Measurements from ENCODE around the gene S100A3. TPM values are rescaled to one million over a fixed set of nuclear protein-coding genes. Genes with fewer than 3 reads are reported as not detected.
A peak's percentile ranks its signal among the peaks of the same experiment; 100 is the strongest.
"Not testable (repeated sequence)": the region's sequence is repeated elsewhere in the genome, so short reads cannot be mapped to it uniquely, and the experiment has no call there.

The S100A3 gene
- total RNA-seq, 1 experiment from 2014 or later, result 37.5 TPM

GRCh38 chr1:153569465-153569864 lies 20.4 kb upstream of the S100A3 start:
- DNase-seq (ENCODE audit: low read depth), result no peak

DNA sequence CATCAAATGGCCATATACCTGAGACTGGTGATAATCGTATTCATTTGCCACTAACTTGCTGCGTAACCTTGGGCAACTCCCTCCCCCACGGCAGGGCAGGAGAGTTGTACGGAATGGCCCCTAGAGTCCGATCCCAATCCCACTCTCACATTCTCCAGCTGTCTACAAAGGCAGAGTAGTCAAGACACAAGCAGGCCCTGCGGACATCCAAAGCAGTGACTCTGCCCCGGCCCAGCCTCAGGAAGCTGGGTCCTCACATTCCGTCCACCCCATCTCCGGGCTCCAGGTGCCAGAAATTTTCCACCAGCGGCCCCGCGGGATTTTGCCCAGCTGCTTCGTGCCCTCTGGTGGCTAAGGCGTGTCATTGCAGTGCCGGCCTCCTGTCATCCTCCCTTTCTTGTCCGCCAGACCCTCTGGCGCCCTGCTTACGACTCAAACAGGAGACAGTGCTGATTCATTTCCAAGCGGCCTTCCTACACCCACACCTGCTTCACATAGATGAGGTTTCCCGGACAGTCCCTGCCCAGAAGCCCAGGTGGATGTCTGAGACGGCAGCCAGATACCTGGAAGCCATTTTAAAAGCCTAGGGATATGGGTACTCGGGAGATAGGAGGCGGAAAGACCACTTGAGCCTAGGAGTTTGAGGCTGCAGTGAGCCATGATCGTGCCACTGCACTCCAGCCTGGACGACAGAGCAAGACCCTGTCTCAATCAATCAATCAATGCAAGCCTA lies 19.5 kb upstream of the S100A3 start:
- DNase-seq (ENCODE audit: low read depth), result peak; percentile 93

GRCh38 chr1:153567621-153568366 lies 18.7 kb upstream of the S100A3 start:
- DNase-seq (ENCODE audit: low read depth), result peak; percentile 80

GRCh38 chr1:153566414-153567371 lies 17.6 kb upstream of the S100A3 start:
- DNase-seq (ENCODE audit: low read depth), result peak; percentile 99

DNA sequence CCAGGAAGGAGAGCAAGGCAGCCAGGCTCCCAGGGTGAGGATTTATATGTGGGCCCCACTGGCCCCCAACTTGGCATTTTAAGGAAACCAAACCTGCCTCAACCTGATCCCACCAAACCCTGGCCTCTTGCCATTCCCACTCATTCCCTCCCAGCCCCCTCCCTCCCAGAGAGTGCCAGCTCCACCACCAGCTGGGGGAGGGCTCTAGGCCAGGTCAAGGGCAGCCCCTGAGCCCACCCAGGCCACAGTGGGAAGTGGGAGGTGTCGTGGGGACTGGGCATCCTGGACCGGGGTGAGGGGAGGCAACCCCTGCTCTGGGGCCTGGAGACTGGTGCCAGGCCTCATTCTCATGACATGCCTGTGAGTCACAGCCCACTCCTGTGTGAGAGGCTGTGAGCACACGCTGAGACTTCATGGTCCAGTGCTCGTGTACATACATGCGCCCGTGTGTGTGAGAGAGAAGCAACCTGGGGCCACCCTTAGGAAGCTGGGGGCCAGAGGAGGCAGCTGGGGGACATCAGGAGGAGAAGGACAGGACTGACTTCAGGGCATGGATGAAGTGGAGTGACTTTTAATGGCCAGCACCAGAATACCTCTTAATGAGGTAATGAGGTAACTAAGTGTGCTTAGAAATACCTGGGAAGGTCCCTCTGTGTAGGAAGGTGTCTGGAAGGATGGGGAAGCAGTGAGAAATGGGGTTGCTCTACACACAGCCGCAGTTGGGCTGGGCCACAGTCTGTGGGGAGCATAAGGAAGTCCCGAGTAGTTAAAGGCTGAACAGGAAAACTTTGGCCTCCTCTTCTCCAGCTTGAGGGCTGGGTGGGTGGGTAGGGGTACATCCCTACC lies 16.7 kb upstream of the S100A3 start, which contains the start of gene S100A2:
S100A2 (minus strand) TSS at position 316 of the 846 bp plus-strand sequence. CDS start 1,967 bp downstream, outside the sequence.
- peak; percentile 97 for DNase-seq (ENCODE audit: low read depth)

DNA sequence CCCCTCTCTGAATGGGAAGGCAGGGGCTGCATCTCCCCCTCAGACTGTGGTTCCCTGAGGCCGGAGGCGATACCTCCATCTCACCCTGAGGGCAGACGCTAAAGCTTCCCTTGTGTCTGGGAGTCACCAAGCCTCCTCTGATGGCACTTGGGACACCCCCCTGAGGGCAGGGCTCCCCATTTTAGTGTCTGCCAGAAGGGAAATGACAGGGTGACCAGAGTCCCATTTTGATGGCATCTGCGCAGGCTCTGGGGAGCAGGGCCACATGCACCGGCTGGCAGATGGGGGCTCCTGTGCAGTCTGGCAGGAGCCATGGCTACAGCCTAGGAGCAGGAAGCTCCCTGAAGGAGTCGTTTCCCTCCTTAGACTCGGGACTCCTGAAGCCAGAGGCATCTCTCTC lies 14.9 kb upstream of the S100A3 start:
- no peak for DNase-seq (ENCODE audit: low read depth)

GRCh38 chr1:153563483-153563901 lies 14.4 kb upstream of the S100A3 start:
- no peak for DNase-seq (ENCODE audit: low read depth)

DNA sequence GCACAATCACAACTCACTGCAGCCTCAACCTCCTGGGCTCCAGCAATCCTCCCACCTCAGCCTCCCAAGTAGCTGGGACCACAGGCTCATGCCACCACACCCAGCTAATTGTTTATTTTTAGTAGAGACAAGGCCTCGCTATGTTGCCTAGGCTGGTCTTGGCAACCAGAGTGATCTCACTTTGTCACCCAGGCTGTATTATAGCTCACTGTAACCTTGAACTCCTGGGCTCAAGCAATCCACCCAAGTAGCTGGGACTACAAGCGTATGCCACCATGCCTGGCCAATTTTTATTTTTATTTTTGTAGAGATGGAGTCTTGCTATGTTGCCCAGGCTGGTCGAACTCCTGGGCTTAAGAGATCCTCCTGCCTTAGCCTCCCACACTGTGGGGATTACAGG lies 13.0 kb upstream of the S100A3 start:
- DNase-seq (ENCODE audit: low read depth), result not testable (repeated sequence)

GRCh38 chr1:153561466-153561985 lies 12.5 kb upstream of the S100A3 start:
- no peak for DNase-seq (ENCODE audit: low read depth)

GRCh38 chr1:153560771-153561465 lies 11.9 kb upstream of the S100A3 start:
- no peak for DNase-seq (ENCODE audit: low read depth)

GRCh38 chr1:153560241-153560640 lies 11.2 kb upstream of the S100A3 start:
- no peak for DNase-seq (ENCODE audit: low read depth)

GRCh38 chr1:153557877-153558276 lies 8.8 kb upstream of the S100A3 start:
- no peak for DNase-seq (ENCODE audit: low read depth)

DNA sequence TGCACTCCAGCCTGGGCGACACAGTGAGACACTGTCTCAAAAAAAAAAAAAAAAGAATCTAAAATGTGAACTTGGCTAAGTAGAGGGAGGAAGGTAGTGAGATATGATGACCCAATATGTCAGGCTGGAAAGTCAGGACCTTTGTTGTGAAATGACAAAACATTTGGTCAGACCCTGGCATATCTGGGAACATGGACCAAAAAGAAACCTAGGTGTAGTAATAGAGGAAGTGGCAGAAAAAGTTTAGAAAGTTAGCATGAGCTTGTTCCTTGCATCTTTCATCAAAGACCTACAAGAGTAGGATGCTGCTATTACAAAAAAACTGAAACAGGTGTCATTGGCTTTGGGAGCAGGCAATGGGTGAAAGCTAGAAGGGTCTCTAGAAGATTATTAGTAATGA lies 7.3 kb upstream of the S100A3 start:
- no peak for DNase-seq (ENCODE audit: low read depth)

- no peak for DNase-seq (ENCODE audit: low read depth)
Measured at GRCh38 chr1:153553830-153554541, 4.9 kb upstream of the S100A3 start.

DNA sequence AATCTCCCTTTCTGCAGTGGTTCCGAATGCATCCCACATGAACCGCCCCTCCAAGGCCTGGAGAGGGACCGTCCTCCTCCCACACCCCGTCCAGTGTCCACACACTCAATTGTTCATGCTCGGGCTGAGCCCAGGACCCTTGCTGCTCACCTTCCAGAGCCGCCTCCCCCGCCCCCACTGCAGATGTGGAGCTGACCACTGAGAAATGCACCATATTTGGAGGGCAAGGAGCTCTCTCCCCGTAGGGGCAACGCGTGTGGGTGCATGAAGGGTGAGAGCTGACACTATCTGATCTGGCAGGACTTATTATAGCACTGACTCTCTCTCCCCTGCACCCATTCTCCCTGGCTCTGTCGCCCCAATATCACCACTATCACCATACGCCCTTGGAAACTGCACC lies 4.0 kb upstream of the S100A3 start:
- no peak for DNase-seq (ENCODE audit: low read depth)

DNA sequence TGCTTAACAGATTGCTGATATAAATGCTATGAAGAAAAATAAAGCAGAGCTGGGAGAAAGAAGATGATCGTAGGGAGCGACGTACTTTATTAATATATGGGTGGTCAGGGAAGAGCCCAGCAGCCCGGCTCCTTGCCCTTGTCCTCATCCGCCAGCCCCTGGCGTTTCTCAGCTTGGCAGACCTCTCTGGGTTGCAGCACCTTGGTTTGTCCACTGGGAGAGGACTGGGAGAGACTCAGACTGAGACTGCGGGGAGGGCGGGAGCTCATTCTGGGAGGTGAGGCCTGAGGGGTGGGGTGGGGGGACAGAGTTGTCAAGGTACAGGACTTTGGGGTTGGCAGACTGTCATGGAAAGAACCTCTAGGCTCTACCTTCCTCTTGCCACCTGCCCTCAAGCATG lies 3.3 kb upstream of the S100A3 start:
- DNase-seq (ENCODE audit: low read depth), result no peak

- no peak for DNase-seq (ENCODE audit: low read depth)
Measured at GRCh38 chr1:153550827-153551500, 1.9 kb upstream of the S100A3 start.

DNA sequence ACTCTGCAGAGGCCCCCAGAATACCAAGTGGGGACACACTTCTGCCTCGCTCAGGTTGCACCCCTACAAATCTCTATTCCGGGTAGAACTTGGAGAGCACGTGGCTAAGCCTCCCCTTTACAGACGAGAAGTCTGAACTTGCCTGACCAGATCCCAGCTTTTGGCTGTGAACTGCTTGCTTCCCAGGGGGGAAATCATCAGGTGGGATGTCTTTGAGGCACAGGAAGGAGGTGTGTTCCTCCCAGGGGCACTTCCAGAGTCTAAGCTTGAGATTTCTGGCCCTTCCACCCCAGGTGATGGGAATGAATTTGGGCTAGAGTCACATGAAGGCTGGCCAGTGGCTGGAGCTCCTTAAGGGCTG lies 1.3 kb upstream of the S100A3 start:
- DNase-seq (ENCODE audit: low read depth), result no peak
